Epidermal melanocyte (primary cell): ENCODE measurements around the gene AKR1D1.

Experiments
- DNase-seq: peaks from one replicate; pipeline ENCODE4 v3.0.0; 2011; ENCODE audit warnings: low spot score; ENCODE audit not compliant: insufficient read length

The AKR1D1 gene

DNA sequence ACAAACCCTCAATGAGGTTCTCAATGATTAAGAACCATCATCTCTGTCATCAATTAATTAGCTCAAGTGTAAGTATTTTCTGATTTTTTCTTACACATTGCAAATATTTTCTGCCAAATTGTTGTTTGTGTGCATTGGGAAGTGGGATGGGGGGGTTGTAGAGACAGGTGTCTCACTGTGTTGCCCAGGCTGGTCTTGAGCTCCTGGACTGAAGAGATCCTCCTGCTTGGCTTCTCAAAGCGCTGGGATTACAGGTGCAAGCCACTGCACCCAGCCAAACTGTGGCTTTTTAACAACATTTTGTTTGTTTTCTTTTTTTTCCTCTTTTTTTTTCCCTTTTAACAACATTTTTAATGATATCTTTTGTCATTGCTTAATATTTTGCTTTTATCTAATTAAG is 87.5 kb downstream of the AKR1D1 start:
- DNase-seq: no peak

DNA sequence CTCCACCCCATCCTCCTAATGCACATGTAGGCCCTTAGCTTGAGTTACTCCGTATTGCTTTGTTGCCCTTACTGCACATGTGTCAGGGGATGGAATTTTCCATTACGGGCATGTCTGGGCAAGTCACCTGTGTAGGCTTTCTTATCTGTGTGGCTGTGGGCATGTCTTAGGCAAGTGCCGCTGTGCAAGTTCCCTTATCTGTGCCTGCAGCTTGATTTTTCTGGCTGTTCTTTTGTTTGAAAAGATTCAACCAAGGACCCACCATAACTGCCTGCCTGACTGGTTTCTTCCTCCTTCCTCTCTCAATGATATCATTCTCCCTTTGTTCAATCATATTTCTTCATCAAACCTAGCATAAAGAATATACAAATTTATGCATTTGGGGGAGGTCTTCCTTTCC is 88.5 kb downstream of the AKR1D1 start:
- no peak for DNase-seq

DNA sequence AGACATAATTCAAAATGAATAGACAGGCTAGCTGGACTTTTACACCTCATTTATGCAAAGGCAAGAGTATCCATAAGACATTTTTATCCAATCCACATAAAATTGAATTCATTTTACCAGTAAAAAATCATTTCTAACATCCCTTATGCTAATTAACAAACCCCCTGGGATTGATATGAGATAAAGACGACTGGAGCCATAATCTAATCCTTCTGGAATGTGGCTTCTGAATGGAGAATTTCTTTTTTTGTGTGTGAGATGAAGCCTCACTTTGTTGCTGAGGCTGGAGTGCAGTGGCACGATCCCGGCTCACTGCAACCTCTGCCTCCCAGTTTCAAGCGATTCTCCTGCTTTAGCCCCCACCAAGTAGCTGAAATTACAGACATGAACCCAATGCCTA is 90.4 kb downstream of the AKR1D1 start:
- DNase-seq: no peak

- DNase-seq: no peak
Observed at GRCh38 chr7:138167222-138167621, 91.0 kb downstream of the AKR1D1 start.

- no peak for DNase-seq
Observed at GRCh38 chr7:138167869-138168296, 91.6 kb downstream of the AKR1D1 start.
